ENCODE results near the gene KCNJ12.
"Not testable (repeated sequence)": the region's sequence is repeated elsewhere in the genome, so short reads cannot be mapped to it uniquely, and the experiment has no call there.

GRCh38 chr17:21410371-21410770 is 34.2 kb downstream of the KCNJ12 start:
- TF ChIP-seq, protein P1, sequence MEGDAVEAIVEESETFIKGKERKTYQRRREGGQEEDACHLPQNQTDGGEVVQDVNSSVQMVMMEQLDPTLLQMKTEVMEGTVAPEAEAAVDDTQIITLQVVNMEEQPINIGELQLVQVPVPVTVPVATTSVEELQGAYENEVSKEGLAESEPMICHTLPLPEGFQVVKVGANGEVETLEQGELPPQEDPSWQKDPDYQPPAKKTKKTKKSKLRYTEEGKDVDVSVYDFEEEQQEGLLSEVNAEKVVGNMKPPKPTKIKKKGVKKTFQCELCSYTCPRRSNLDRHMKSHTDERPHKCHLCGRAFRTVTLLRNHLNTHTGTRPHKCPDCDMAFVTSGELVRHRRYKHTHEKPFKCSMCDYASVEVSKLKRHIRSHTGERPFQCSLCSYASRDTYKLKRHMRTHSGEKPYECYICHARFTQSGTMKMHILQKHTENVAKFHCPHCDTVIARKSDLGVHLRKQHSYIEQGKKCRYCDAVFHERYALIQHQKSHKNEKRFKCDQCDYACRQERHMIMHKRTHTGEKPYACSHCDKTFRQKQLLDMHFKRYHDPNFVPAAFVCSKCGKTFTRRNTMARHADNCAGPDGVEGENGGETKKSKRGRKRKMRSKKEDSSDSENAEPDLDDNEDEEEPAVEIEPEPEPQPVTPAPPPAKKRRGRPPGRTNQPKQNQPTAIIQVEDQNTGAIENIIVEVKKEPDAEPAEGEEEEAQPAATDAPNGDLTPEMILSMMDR (IDR thresholded peaks at IDR 0.05): not testable (repeated sequence)
- TF ChIP-seq POLR2A (IDR thresholded peaks at IDR 0.05): not testable (repeated sequence)
